Kidney (tissue), 14 donors: ENCODE measurements around the gene SEC24D. TPM values are rescaled to one million over a fixed set of nuclear protein-coding genes. Genes with fewer than 3 reads are reported as not detected.
A peak's percentile ranks its signal among the peaks of the same experiment; 100 is the strongest.

Experiments used
- DNase-seq, 5 donors: peaks; one replicate each; pipeline ENCODE4 v3.0.0-alpha.2; 2013 to 2020
- FAIRE-seq: peaks from 2 replicates; lab custom pipeline; 2012; peaks lifted over from hg19 to GRCh38; lab: Jason Lieb, UNC
- H3K27ac ChIP-seq, 2 donors: one replicate each; pipeline ENCODE4 v1.7.0; 2013; ENCODE audit warnings: low read depth in 2 of 2, low read length in 2 of 2, inconsistent platforms in 1 of 2
- H3K27me3 ChIP-seq: one replicate; pipeline ENCODE4 v1.7.1; 2013; ENCODE audit warnings: low read length, inconsistent platforms; ENCODE audit not compliant: control insufficient read depth, insufficient read depth
- H3K36me3 ChIP-seq, 3 donors: one replicate each; pipeline versions ENCODE4 v1.7.0 to v1.7.1; 2013; ENCODE audit warnings: low read length in 3 of 3, control low read depth in 1 of 3, inconsistent platforms in 1 of 3; ENCODE audit not compliant: insufficient read depth in 3 of 3, control insufficient read depth in 2 of 3
- H3K4me1 ChIP-seq, 3 donors: one replicate each; pipeline versions ENCODE4 v1.7.0 to v1.7.1; 2013; ENCODE audit warnings: low read length in 3 of 3, inconsistent platforms in 1 of 3, low read depth in 1 of 3; ENCODE audit not compliant: control insufficient read depth in 2 of 3, insufficient read depth in 2 of 3
- H3K4me3 ChIP-seq, 3 donors: one replicate each; pipeline versions ENCODE4 v1.7.0 to v1.8.1; 2013; ENCODE audit warnings: low read length in 3 of 3, control low read depth in 1 of 3, inconsistent platforms in 1 of 3
- H3K9ac ChIP-seq, 3 donors: one replicate each; pipeline versions ENCODE4 v1.7.0 to v1.7.1; 2013; ENCODE audit warnings: low read length in 3 of 3, control low read depth in 1 of 3, inconsistent platforms in 1 of 3
- H3K9me3 ChIP-seq, 3 donors: one replicate each; pipeline versions ENCODE4 v1.7.0 to v1.7.1; 2013; ENCODE audit warnings: low read length in 3 of 3, control low read depth in 1 of 3, inconsistent platforms in 1 of 3; ENCODE audit not compliant: control insufficient read depth in 2 of 3, insufficient read depth in 1 of 3
- CTCF ChIP-seq: IDR thresholded peaks from 3 replicates; pipeline ENCODE4 v1.5.1; 2012; ENCODE audit warnings: mild to moderate bottlenecking, moderate library complexity, borderline replicate concordance; ENCODE audit not compliant: insufficient read depth; ENCODE audit errors: extremely low read depth
- intact Hi-C: fragments of 100-400 bp; cut with DNase I; formaldehyde crosslinking; loops from one replicate; pipeline ENCODE4 v1.11.1; 2022
- polyA plus RNA-seq: library from polyadenylated mRNA; stranded (reverse); fragments of 350-450 nt; fragmentation: Illumina TruSeq; extraction: RNeasy Lipid Tissue Mini Kit (QIAGEN cat#74804); gene quantifications from one replicate; pipeline ENCODE4 v1.2.3, GENCODE V29; 2014; ENCODE audit warnings: low read depth, low replicate concordance; ENCODE audit not compliant: insufficient read depth
- total RNA-seq: library from RNA; stranded (reverse); fragmentation: NEBNext Ultra II Directional; extraction: Animal tissue kit (Norgen Biotek cat#: 25700); gene quantifications from one replicate; pipeline ENCODE4 v1.2.1, GENCODE V29; 2021
- donor health status: control.
- donor health status: control.
- donor health status: control.
- donor health status: control.
- donor health status: control.
- donor health status: DM: yes; HTN: yes; CAD: no.
- donor health status: Normal renal cell carcinoma (clear cell type).

The SEC24D gene
- total and polyA plus RNA-seq, 2 donors from 2014 or later = 5.9 to 45.4 TPM

DNA sequence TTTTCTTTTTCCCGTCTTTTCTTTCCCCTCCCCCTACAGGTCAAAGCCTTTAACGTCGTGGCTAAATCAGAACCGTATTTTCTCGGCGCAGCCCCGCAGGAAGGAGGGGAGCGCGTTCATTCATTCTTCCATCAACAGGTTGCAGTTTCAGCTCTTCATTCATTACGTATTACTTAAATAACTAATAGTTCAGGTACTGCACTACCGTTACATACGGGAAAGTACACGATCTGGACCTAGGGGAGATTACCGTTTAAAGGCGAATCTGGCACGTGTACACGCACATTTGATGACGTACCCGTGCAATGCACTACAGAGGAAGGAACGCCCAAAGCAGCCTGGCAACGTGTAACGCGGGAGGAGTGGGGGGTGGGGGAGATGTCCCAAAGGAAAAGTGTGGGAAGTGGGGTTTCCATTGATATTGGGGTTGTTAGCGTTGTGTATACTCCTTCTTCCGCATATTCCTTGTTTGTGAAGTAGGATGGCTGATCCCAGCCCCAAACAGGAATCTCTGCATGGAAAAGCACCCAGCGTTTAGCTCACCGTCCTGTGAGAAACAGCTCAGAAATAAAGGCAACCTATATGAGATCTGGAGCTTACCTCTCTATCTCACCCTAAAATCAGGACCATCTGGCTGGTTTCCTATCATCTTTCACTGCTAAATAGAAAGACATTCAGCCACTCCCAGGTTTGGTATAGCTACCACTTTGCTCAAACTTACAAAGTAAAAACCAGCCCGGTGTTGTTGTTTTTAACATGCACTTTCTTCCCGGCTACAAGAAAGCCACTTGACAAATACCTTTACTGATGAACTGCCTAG is 585 bp upstream of the SEC24D start:
- peak overlapping the region; percentile 97 to 98 (median 97) for H3K4me3 ChIP-seq
- H3K27ac ChIP-seq = peak overlapping the region; percentile 9 to 94
- H3K9ac ChIP-seq = peak overlapping the region; percentile 39 to 97 (median 68)
- H3K4me1 ChIP-seq = peaks cover 0 to 4% (median 0%) of the 10 kb centered on the region in 3 donors
- intact Hi-C loops = no loop called here
- H3K27me3 ChIP-seq = no peaks in the 10 kb centered on the region
- no peak for TF ChIP-seq CTCF
- DNase-seq (peak in 4 of 5 donors; percentile 50 to 78 (median 68)), FAIRE-seq (no peak)
- no peaks in the 10 kb centered on the region for H3K9me3 ChIP-seq
- H3K36me3 ChIP-seq = peaks cover 0 to 5% (median 5%) of the 10 kb centered on the region in 3 donors

DNA sequence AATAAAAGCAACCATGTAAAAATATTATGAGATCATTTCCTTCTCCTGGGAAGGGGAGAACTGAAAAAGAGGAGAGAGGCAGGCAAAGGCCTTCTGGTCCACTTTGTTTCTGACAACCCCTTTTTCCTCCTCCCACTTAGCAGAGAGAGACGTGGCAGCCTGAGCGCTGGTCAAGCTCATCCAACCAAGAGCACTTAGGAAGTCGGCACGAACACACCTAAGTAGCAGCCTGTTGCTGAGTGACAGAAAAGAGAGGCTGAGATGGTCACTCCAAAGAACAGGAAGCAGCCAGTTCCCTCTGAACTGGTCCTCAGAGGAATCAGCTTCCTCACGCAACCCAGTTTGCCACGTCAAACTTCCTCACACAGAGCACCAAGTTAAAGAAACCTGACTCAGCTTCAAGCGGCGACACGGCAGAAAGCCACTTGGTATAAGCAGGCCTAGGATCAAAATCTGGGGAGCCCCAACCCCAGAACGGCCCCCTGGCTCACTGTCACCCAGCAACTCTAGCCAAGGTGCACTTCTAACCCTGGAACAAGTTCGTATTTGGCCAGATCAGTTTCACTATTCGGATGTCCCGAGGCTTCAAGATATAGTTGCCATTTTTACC is 861 bp downstream of the SEC24D start:
- DNase-seq (peak; percentile 57 to 86 (median 80)), FAIRE-seq (no peak)
- Histone ChIP-seq H3K27me3 (no peaks in the 10 kb centered on the region), H3K4me3 (peak overlapping the region; percentile 65 to 97 (median 75)), H3K36me3 (peaks cover 0 to 5% (median 5%) of the 10 kb centered on the region in 3 donors), H3K9me3 (no peaks in the 10 kb centered on the region), H3K27ac (peak overlapping the region; percentile 92 to 94), H3K4me1 (peaks cover 0 to 4% (median 0%) of the 10 kb centered on the region in 3 donors), H3K9ac (peak overlapping the region; percentile 49 to 92 (median 76))
- TF ChIP-seq CTCF = no peak
- intact Hi-C loops = no loop called here

DNA sequence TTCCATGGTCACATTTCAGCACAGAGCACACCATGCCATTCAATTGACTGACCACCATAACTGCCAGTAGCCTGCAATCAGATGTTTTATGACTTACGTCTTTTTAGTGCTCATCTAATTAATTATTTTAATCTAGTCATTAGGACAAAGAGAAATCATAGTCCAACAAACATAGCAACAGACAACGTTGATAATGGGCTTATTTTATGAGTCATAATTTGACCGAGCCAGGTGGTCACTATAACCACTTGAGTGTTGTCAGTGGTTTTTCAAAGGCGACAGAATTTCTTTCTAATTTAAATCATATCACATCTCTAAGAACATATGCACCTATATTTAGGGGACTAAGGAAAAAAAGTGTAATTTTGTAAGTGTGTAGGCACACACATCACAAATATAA is 1.9 kb downstream of the SEC24D start:
- Histone ChIP-seq H3K4me1 (peaks cover 0 to 4% (median 0%) of the 10 kb centered on the region in 3 donors), H3K36me3 (peaks cover 0 to 5% (median 5%) of the 10 kb centered on the region in 3 donors), H3K4me3 (no peak overlapping the region), H3K9ac (no peak overlapping the region), H3K27me3 (no peaks in the 10 kb centered on the region), H3K27ac (no peak overlapping the region), H3K9me3 (no peaks in the 10 kb centered on the region)
- FAIRE-seq (no peak), DNase-seq (no peak)
- intact Hi-C loops = no loop called here
- no peak for TF ChIP-seq CTCF
